ENCODE measurements around the gene ASAP2.

Gene ASAP2

DNA sequence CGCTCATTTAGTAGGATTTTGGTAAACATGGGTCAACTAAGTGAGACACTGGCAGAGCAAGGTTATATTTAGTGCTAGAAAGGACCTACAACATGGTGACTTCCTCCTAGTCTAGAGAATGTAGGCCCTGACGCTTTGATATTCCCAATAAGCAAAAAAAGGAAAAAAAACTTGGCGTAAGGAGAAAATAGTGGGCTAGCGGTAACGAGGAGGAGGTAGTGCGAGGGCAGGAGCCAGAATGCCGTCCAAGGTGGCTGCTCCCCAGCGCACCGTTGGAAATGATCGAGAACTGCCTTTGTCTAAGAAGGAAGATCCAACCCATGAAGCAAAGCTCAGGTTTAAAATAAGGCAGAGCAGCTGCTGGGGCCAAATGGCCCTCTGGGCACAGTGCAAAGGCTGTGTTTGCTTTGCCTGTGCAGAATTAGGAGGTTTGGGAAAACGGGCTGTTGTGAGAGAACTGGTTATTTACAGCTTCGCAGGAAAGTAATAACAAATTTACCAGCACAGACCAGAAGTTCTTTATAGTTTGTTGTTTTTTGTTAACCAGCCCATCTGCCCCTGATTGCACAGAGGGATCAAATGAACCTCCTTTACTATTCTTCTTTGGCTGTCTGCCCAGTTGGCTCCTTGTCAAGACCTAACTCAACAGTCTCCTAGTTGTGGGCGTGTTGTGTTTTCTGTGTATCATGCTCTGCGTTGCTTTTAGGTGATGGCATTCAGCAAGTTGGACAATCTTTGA lies 130.1 kb downstream of the ASAP2 start:
- H3K27me3 ChIP-seq (ENCODE audit: control insufficient read depth, insufficient read depth, low read length): no peaks in the 10 kb centered on the region
- no peaks in the 10 kb centered on the region for H3K9me3 ChIP-seq (ENCODE audit: control insufficient read depth, low read depth, low read length)
- no peaks in the 10 kb centered on the region for H3K36me3 ChIP-seq (ENCODE audit: control insufficient read depth, low read depth, low read length)
- H3K27ac ChIP-seq (ENCODE audit: low read length): no peak overlapping the region
- no peaks in the 10 kb centered on the region for H3K4me1 ChIP-seq (ENCODE audit: control insufficient read depth, low read depth, low read length)
- H3K4me3 ChIP-seq (ENCODE audit: low read length): no peak overlapping the region
- H3K9ac ChIP-seq (ENCODE audit: low read length): no peak overlapping the region

DNA sequence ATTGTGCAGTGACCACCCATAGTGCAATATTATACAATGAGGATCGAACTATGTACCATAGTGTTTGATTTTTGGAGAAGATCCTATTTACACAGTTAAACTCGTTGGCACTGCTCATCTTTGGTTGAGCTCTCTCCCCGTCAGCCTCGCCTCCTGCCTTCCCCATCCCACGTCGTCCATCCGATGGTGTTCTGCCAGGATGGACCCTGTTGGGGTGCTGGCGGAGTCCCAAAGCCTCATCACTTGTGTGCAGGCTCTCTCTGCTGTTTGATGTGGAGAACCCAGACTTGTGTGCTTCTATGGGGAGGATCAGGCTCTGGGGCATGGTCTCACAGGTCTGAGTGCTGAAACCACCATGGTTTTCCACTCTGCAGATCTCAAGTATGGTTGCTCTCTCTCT lies 131.3 kb downstream of the ASAP2 start:
- Histone ChIP-seq H3K9ac (ENCODE audit: low read length) (no peak overlapping the region), H3K4me3 (ENCODE audit: low read length) (no peak overlapping the region), H3K9me3 (ENCODE audit: control insufficient read depth, low read depth, low read length) (no peaks in the 10 kb centered on the region), H3K36me3 (ENCODE audit: control insufficient read depth, low read depth, low read length) (no peaks in the 10 kb centered on the region), H3K27me3 (ENCODE audit: control insufficient read depth, insufficient read depth, low read length) (no peaks in the 10 kb centered on the region), H3K27ac (ENCODE audit: low read length) (no peak overlapping the region), H3K4me1 (ENCODE audit: control insufficient read depth, low read depth, low read length) (no peaks in the 10 kb centered on the region)

DNA sequence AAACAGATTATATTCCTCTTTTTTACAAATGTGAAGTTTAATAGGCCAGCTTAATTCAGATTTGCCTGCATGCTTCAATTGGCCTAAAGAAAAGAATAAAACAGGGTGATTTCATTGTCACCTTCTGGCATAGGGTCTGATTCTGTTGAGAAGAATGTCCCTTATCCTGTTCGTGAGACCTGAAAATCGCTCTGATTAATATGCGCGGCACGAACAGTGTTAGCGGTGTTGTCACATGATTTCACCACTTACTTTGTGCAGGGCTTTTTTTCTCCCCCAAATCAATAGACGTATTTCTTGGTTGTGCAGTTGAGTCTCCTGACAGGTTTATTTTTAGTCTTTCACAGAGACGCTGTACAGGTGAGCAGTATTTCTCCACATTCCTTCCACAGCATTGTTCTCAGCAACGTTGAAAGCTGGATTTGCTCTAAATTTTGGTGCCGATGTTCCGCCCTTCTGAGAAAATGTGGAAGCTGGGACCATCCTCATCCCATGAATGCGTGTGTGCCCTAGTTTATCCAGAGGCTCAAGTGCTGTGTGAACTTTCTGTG lies 134.8 kb downstream of the ASAP2 start:
- Histone ChIP-seq H3K36me3 (ENCODE audit: control insufficient read depth, low read depth, low read length) (no peaks in the 10 kb centered on the region), H3K9ac (ENCODE audit: low read length) (no peak overlapping the region), H3K4me3 (ENCODE audit: low read length) (no peak overlapping the region), H3K4me1 (ENCODE audit: control insufficient read depth, low read depth, low read length) (no peaks in the 10 kb centered on the region), H3K27ac (ENCODE audit: low read length) (no peak overlapping the region), H3K9me3 (ENCODE audit: control insufficient read depth, low read depth, low read length) (no peaks in the 10 kb centered on the region), H3K27me3 (ENCODE audit: control insufficient read depth, insufficient read depth, low read length) (no peaks in the 10 kb centered on the region)

DNA sequence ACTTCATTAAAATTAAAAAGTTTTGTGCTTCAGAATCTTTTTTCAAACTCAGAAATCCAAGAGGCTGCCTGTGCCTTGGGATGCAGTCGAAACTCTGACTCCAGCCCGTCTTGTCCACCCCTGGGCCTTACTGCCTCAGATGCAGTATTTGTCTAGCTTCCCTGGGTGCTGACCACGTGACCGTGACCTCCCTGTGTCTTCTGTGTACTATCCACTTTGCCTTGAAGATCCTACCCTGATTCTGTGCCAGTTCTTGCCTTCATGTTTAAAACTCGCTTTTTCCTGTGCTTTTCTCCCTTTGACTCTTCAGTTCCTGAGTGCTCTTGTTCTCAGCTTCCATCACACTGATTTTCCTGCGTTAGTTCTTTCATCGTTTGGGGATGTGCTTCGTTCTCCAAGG lies 136.0 kb downstream of the ASAP2 start:
- Histone ChIP-seq H3K9ac (ENCODE audit: low read length) (no peak overlapping the region), H3K4me3 (ENCODE audit: low read length) (no peak overlapping the region), H3K9me3 (ENCODE audit: control insufficient read depth, low read depth, low read length) (no peaks in the 10 kb centered on the region), H3K4me1 (ENCODE audit: control insufficient read depth, low read depth, low read length) (peaks cover 9% of the 10 kb centered on the region), H3K36me3 (ENCODE audit: control insufficient read depth, low read depth, low read length) (no peaks in the 10 kb centered on the region), H3K27ac (ENCODE audit: low read length) (no peak overlapping the region), H3K27me3 (ENCODE audit: control insufficient read depth, insufficient read depth, low read length) (no peaks in the 10 kb centered on the region)

DNA sequence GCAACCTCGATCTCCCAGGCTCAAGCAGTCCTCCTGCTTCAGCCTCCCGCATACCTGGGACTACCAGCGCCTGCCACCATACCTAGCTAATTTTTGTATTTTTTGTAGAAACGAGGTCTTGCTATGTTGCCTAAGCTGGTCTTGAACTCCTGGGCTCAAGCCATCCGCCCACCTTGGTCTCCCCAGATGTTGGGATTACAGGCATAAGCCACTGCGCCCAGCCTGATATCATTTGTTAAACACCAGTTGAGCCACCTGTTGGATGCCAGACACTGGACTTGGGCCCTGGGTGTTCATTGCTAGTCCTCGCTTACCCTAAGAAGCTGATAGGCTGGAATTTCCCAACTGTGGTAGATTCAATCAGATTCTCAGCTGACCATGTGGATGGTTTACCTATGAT lies 136.9 kb downstream of the ASAP2 start:
- Histone ChIP-seq H3K27ac (ENCODE audit: low read length) (no peak overlapping the region), H3K4me3 (ENCODE audit: low read length) (no peak overlapping the region), H3K9me3 (ENCODE audit: control insufficient read depth, low read depth, low read length) (no peaks in the 10 kb centered on the region), H3K36me3 (ENCODE audit: control insufficient read depth, low read depth, low read length) (no peaks in the 10 kb centered on the region), H3K27me3 (ENCODE audit: control insufficient read depth, insufficient read depth, low read length) (no peaks in the 10 kb centered on the region), H3K9ac (ENCODE audit: low read length) (no peak overlapping the region), H3K4me1 (ENCODE audit: control insufficient read depth, low read depth, low read length) (peaks cover 9% of the 10 kb centered on the region)

DNA sequence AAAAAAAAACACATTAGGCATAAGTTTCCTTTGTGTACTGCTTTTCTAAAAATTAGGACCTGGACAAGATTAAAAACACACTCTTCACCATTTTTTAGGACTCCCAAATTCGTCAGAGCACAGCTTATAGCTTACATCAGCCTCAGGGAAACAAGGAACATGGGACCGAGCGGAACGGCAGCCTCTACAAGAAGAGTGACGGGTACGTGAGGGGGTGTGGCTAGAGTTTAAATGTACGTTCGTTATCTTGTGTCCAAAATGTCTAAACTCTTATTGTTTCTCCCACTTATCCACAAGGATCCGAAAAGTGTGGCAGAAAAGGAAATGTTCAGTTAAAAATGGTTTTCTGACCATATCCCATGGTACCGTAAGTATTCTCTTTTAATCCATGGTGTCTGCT lies 137.8 kb downstream of the ASAP2 start:
- Histone ChIP-seq H3K36me3 (ENCODE audit: control insufficient read depth, low read depth, low read length) (no peaks in the 10 kb centered on the region), H3K4me1 (ENCODE audit: control insufficient read depth, low read depth, low read length) (peaks cover 9% of the 10 kb centered on the region), H3K27ac (ENCODE audit: low read length) (no peak overlapping the region), H3K9ac (ENCODE audit: low read length) (no peak overlapping the region), H3K9me3 (ENCODE audit: control insufficient read depth, low read depth, low read length) (no peaks in the 10 kb centered on the region), H3K27me3 (ENCODE audit: control insufficient read depth, insufficient read depth, low read length) (no peaks in the 10 kb centered on the region), H3K4me3 (ENCODE audit: low read length) (no peak overlapping the region)

DNA sequence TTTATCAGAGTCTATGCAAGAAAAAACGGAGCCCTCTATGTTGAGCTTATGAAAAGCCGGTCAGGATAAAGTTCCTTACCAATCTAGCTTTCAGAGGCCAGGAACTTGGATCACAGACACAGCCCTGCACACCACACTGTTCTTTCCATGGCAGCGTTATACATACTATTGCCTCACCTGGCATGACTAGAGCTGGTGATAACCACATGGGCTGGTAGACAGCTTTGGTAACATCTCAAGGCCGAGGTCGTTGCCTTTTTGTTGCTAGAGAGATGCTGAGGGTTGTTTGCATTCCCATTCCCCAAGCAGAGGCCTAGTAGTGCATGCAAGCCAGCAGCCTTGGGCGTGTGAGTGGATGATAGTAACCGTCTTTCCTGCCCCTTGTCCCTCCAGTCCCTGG lies 138.7 kb downstream of the ASAP2 start:
- H3K36me3 ChIP-seq (ENCODE audit: control insufficient read depth, low read depth, low read length): no peaks in the 10 kb centered on the region
- H3K4me1 ChIP-seq (ENCODE audit: control insufficient read depth, low read depth, low read length): peaks cover 9% of the 10 kb centered on the region
- H3K9ac ChIP-seq (ENCODE audit: low read length): no peak overlapping the region
- H3K27ac ChIP-seq (ENCODE audit: low read length): no peak overlapping the region
- H3K27me3 ChIP-seq (ENCODE audit: control insufficient read depth, insufficient read depth, low read length): no peaks in the 10 kb centered on the region
- H3K9me3 ChIP-seq (ENCODE audit: control insufficient read depth, low read depth, low read length): no peaks in the 10 kb centered on the region
- no peak overlapping the region for H3K4me3 ChIP-seq (ENCODE audit: low read length)

DNA sequence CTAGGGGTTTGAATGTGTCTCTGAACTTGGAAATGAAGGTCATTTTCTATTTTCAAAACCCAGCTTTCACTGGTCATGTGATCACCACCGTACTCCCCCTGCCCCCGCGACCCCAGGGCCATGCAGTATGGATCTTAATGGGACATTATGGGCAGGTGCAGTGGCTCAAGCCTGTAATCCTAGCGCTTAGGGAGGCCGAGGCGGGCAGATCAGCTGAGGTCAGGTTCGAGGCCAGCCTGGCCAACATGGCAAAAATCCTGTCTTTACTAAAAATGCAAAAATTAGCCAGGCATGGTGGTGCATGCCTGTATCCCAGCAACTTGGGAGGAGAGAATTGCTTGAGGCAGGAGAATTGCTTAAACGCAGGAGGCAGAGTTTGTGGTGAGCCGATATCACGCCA lies 139.4 kb downstream of the ASAP2 start:
- H3K4me1 ChIP-seq (ENCODE audit: control insufficient read depth, low read depth, low read length): peaks cover 9% of the 10 kb centered on the region
- no peak overlapping the region for H3K9ac ChIP-seq (ENCODE audit: low read length)
- no peak overlapping the region for H3K4me3 ChIP-seq (ENCODE audit: low read length)
- H3K27me3 ChIP-seq (ENCODE audit: control insufficient read depth, insufficient read depth, low read length): no peaks in the 10 kb centered on the region
- H3K27ac ChIP-seq (ENCODE audit: low read length): no peak overlapping the region
- H3K9me3 ChIP-seq (ENCODE audit: control insufficient read depth, low read depth, low read length): no peaks in the 10 kb centered on the region
- H3K36me3 ChIP-seq (ENCODE audit: control insufficient read depth, low read depth, low read length): no peaks in the 10 kb centered on the region

DNA sequence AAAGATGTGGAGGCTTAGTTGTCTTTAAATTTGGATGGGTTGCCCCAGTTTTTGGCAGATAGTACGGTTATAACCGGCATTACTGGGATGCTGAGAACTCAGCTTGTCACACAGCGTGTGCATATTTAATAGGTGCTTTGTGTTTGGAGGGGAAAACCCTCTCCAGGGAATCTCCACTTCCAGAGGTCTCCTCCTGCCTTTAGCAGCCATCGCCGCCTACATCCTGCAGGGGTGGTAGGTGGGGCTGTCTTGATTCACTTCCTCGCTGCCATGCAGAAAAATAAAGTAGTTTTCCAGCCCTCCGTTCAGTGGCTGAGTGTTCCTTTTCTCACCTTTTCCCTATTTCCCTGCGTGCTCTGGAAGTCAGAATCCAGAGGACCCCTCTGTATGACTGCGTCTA lies 140.3 kb downstream of the ASAP2 start:
- Histone ChIP-seq H3K4me3 (ENCODE audit: low read length) (no peak overlapping the region), H3K27ac (ENCODE audit: low read length) (no peak overlapping the region)

DNA sequence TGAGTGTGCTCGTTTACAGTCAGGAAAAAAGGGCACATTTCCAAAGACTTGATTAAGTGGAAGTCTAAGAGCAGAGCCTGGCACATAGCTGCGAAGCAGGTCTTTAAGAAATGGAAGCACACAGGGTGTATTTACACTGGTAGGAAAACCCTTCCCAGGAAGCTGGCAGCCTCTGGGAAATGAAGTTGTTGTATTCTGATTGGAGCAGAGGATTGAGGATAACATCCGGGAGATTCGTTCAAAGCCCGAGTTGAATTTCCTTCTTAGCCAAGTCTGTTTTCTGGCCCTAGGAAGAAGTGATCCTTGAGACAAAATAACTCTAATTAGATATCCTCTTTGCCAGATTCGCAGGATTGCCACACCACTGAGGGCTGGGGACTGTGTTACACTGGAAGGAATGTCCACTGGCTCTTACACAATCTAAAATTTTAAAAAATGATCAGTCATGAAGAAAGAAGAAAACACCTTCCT lies 140.8 kb downstream of the ASAP2 start:
- Histone ChIP-seq H3K4me1 (ENCODE audit: control insufficient read depth, low read depth, low read length) (peaks cover 9% of the 10 kb centered on the region), H3K27me3 (ENCODE audit: control insufficient read depth, insufficient read depth, low read length) (no peaks in the 10 kb centered on the region), H3K4me3 (ENCODE audit: low read length) (no peak overlapping the region), H3K9ac (ENCODE audit: low read length) (no peak overlapping the region), H3K9me3 (ENCODE audit: control insufficient read depth, low read depth, low read length) (no peaks in the 10 kb centered on the region), H3K36me3 (ENCODE audit: control insufficient read depth, low read depth, low read length) (no peaks in the 10 kb centered on the region), H3K27ac (ENCODE audit: low read length) (no peak overlapping the region)

More for the DNA sequence above, 140.3 kb downstream of the ASAP2 start:
- H3K4me1 ChIP-seq (ENCODE audit: control insufficient read depth, low read depth, low read length): peaks cover 9% of the 10 kb centered on the region
- H3K36me3 ChIP-seq (ENCODE audit: control insufficient read depth, low read depth, low read length): no peaks in the 10 kb centered on the region
- no peaks in the 10 kb centered on the region for H3K9me3 ChIP-seq (ENCODE audit: control insufficient read depth, low read depth, low read length)
- H3K27me3 ChIP-seq (ENCODE audit: control insufficient read depth, insufficient read depth, low read length): no peaks in the 10 kb centered on the region
- no peak overlapping the region for H3K9ac ChIP-seq (ENCODE audit: low read length)

DNA sequence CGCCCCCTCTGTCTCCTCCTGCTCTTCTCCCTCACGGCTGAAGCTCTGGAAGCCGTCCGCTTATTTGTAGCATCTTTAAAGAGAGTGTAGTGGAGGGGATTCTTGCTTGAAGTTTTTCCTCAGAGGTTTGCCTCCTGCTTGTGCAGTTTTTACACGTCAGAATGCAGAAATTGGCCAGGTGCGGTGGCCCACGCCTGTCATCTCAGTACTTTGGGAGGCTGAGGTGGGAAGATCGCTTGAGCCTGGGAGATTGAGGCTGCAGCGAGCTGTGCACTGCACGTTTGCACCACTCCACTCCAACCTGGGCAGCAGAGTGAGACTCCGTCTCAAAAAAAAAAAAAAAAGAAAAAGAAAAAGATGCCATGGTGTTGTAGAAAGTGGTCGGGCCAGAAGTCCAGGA lies 147.7 kb downstream of the ASAP2 start:
- H3K9ac ChIP-seq (ENCODE audit: low read length): no peak overlapping the region
- H3K36me3 ChIP-seq (ENCODE audit: control insufficient read depth, low read depth, low read length): peaks cover 14% of the 10 kb centered on the region
- H3K4me3 ChIP-seq (ENCODE audit: low read length): no peak overlapping the region
- H3K9me3 ChIP-seq (ENCODE audit: control insufficient read depth, low read depth, low read length): no peaks in the 10 kb centered on the region
- H3K4me1 ChIP-seq (ENCODE audit: control insufficient read depth, low read depth, low read length): peaks cover 14% of the 10 kb centered on the region
- no peaks in the 10 kb centered on the region for H3K27me3 ChIP-seq (ENCODE audit: control insufficient read depth, insufficient read depth, low read length)
- no peak overlapping the region for H3K27ac ChIP-seq (ENCODE audit: low read length)

DNA sequence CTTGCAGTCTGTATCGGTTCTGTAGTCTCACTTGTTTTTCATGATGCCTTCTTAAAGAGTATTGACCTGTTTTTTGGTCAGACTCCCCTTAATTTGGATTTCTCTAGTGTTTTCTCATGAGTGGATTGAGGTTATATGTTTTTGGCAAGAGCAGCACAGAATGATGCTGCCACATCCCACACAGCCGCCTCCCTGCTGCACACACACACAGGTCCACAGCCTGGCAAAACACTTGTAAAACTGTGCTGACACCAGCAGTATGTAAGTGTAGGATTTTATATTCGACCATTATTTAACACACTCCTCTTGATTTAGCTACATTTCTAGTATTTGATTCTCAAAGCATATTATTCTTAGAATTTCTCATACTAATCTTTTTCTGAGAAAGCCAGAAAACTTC lies 148.7 kb downstream of the ASAP2 start:
- no peaks in the 10 kb centered on the region for H3K9me3 ChIP-seq (ENCODE audit: control insufficient read depth, low read depth, low read length)
- no peak overlapping the region for H3K4me3 ChIP-seq (ENCODE audit: low read length)
- peaks cover 14% of the 10 kb centered on the region for H3K4me1 ChIP-seq (ENCODE audit: control insufficient read depth, low read depth, low read length)
- peaks cover 20% of the 10 kb centered on the region for H3K36me3 ChIP-seq (ENCODE audit: control insufficient read depth, low read depth, low read length)
- no peak overlapping the region for H3K27ac ChIP-seq (ENCODE audit: low read length)
- H3K27me3 ChIP-seq (ENCODE audit: control insufficient read depth, insufficient read depth, low read length): no peaks in the 10 kb centered on the region
- no peak overlapping the region for H3K9ac ChIP-seq (ENCODE audit: low read length)

All from iPS-18a (cell line).